MM.1S (cell line): ENCODE measurements around the gene PPP6R3.
"Not testable (repeated sequence)": the region's sequence is repeated elsewhere in the genome, so short reads cannot be mapped to it uniquely, and the experiment has no call there.

ENCODE experiments used
- EZH2 ChIP-seq: fragments of 300-600 bp; sonication (generic); optimal IDR thresholded peaks from 2 replicates; pipeline ENCODE3; 2017; ENCODE audit warnings: low read depth, mild to moderate bottlenecking, antibody characterized with exemption, low read length, mixed read lengths
- TF ChIP-seq, protein P1 (sequence below): fragments of 300-600 bp; sonication (generic); IDR thresholded peaks from 2 replicates; pipeline ENCODE4 v1.5.1; 2016; ENCODE audit warnings: antibody characterized with exemption, low read length, mixed read lengths

DNA sequence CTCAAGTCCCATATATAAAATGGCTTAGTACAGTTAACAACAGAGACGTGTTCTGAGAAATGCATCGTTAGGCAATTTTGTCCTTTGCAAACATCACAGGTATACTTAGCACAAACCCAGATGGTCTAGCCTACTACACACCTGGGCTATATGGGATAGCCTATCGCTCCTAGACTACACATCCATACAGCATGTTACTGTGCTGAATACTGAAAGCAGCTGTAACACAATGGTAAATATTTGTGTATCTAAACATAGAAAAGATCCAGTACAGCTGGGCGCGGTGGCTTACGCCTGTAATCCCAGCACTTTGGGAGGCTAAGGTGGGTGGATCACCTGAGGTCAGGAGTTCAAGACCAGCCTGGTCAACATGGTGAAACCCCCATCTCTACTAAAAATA, 2.2 kb upstream of the PPP6R3 start:
- TF ChIP-seq EZH2: not testable (repeated sequence)
- TF ChIP-seq, protein P1, sequence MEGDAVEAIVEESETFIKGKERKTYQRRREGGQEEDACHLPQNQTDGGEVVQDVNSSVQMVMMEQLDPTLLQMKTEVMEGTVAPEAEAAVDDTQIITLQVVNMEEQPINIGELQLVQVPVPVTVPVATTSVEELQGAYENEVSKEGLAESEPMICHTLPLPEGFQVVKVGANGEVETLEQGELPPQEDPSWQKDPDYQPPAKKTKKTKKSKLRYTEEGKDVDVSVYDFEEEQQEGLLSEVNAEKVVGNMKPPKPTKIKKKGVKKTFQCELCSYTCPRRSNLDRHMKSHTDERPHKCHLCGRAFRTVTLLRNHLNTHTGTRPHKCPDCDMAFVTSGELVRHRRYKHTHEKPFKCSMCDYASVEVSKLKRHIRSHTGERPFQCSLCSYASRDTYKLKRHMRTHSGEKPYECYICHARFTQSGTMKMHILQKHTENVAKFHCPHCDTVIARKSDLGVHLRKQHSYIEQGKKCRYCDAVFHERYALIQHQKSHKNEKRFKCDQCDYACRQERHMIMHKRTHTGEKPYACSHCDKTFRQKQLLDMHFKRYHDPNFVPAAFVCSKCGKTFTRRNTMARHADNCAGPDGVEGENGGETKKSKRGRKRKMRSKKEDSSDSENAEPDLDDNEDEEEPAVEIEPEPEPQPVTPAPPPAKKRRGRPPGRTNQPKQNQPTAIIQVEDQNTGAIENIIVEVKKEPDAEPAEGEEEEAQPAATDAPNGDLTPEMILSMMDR: not testable (repeated sequence)
